ENCODE measurements around the gene C14orf93. TPM values are rescaled to one million over a fixed set of nuclear protein-coding genes. Genes with fewer than 3 reads are reported as not detected.
"Not testable (repeated sequence)": the region's sequence is repeated elsewhere in the genome, so short reads cannot be mapped to it uniquely, and the experiment has no call there.

The C14orf93 gene
- total and polyA plus RNA-seq, 8 donors = 5.0 to 29.1 (median 8.6) TPM; not detected in 1

DNA sequence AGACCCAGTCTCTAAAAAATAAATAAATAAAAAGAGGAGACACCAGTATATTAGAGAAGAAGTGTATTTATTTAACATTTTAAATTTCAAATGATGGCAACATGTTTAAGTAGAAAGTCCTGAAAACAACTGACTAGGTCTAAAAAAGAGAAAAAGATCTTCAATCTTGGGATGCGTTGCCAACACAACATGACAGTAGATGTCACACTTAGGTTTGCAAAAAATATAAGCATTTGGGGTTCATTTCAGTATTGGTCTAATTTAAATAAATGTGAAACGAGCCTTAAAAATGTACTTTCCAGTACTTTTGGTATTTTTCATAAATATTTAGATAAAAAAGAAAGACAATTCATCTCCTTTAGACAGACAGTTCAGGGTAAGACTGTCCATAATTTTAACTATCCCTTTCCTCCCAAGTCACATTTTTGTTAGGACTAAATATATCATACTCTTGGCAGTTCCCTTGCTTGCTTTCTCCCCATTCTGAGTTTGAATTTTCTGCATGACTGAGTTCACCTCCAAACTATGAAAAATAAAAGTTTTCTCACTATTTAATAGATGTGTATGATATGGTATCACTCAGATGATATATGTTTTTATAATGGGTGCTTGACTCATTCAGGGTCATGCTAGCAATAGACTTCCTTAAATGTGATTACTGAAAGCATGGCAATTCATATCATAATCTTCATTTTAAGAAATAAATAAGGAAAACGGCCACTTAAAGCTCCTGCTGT, 4.3 kb downstream of the C14orf93 start:
- DNase-seq = no peak
- no peaks in the 10 kb centered on the region for H3K36me3 ChIP-seq
- H3K27me3 ChIP-seq = no peaks in the 10 kb centered on the region
- TF ChIP-seq POLR2A (IDR thresholded peaks at IDR 0.05) = no peak
- H3K4me1 ChIP-seq = peaks cover 9 to 35% (median 24%) of the 10 kb centered on the region in 4 donors
- H3K9me3 ChIP-seq = no peaks in the 10 kb centered on the region
- peak overlapping the region in 4 of 5 donors; percentile 92 to 95 (median 93) for H3K27ac ChIP-seq
- 65 to 77% (median 71%) methylated on average over 3 of the region's 3 CpGs for WGBS, 5 donors
- intact Hi-C loops (cut with DNase I; ENCODE audit: low total_unique reads) = no loop called here
- H3K4me3 ChIP-seq = peak overlapping the region in 1 of 4 donors; percentile 52

DNA sequence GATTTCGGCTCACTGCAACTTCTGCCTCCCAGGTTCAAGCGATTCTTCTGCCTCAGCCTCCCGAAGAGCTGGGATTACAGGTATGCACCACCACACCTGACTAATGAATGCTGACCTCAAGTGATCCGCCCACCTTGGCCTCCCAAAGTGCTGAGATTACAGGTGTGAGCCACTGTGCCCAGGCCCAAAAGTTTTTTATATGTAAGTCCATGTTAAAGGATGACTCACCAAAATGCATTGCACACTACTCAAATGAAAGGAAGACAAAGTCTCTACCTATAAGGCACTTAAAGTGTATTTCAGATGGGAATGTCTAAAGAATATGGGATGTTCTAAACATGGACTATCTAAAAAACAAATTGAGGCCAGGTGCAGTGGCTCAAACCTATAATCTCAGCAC, 5.7 kb downstream of the C14orf93 start:
- H3K36me3 ChIP-seq; intact Hi-C loops (cut with DNase I; ENCODE audit: low total_unique reads); H3K9me3 ChIP-seq; H3K27ac ChIP-seq; DNase-seq; H3K4me3 ChIP-seq; H3K27me3 ChIP-seq: not testable (repeated sequence)
- H3K4me1 ChIP-seq = peaks cover 5 to 32% (median 21%) of the 10 kb centered on the region in 4 donors
- WGBS, 5 donors = 92 to 100% (median 100%) methylated on average over 4 of the region's 4 CpGs

GRCh38 chr14:23002592-23002991, 7.4 kb downstream of the C14orf93 start:
- Histone ChIP-seq H3K27ac (no peak overlapping the region), H3K9me3 (no peaks in the 10 kb centered on the region), H3K36me3 (peaks cover 0 to 7% (median 0%) of the 10 kb centered on the region in 4 donors), H3K4me1 (peaks cover 4 to 29% (median 15%) of the 10 kb centered on the region in 4 donors), H3K4me3 (no peak overlapping the region), H3K27me3 (no peaks in the 10 kb centered on the region)
- no peak for DNase-seq
- 79 to 100% (median 97%) methylated on average over 3 of the region's 3 CpGs for WGBS, 5 donors
- TF ChIP-seq POLR2A (IDR thresholded peaks at IDR 0.05) = no peak
- no peak for TF ChIP-seq POLR2AphosphoS5 (IDR thresholded peaks at IDR 0.05)
- TF ChIP-seq CTCF (IDR thresholded peaks at IDR 0.05) = no peak
- TF ChIP-seq EP300 (IDR thresholded peaks at IDR 0.05) = no peak
- intact Hi-C loops (cut with DNase I; ENCODE audit: low total_unique reads) = no loop called here

- WGBS, 5 donors = 94 to 98% (median 96%) methylated on average over 2 of the region's 2 CpGs
- intact Hi-C loops (cut with DNase I; ENCODE audit: low total_unique reads) = no loop called here
Measured at GRCh38 chr14:23000860-23001259, 9.1 kb downstream of the C14orf93 start.

More at GRCh38 chr14:23000860-23001259, 9.1 kb downstream of the C14orf93 start:
- Histone ChIP-seq H3K36me3 (peaks cover 0 to 7% (median under 1%) of the 10 kb centered on the region in 4 donors), H3K4me1 (peaks cover 0 to 17% (median 6%) of the 10 kb centered on the region in 4 donors), H3K9me3 (no peaks in the 10 kb centered on the region), H3K27ac (no peak overlapping the region), H3K4me3 (no peak overlapping the region), H3K27me3 (no peaks in the 10 kb centered on the region)
- TF ChIP-seq POLR2AphosphoS5 (IDR thresholded peaks at IDR 0.05) (no peak), EP300 (IDR thresholded peaks at IDR 0.05) (no peak), POLR2A (IDR thresholded peaks at IDR 0.05) (no peak), CTCF (IDR thresholded peaks at IDR 0.05) (no peak)
- DNase-seq = no peak
